HG03196 (cell line): ENCODE results near the gene C1QTNF1.

Experiments
- ATAC-seq: cut with Tn5 transposase; IDR thresholded peaks from one replicate; pipeline ENCODE4 v1.9.1; 2021; ENCODE audit not compliant: unreplicated experiment

C1QTNF1 gene

GRCh38 chr17:79089720-79090442, 65.9 kb downstream of the C1QTNF1 start:
- no peak for ATAC-seq

- ATAC-seq: no peak
Measured at GRCh38 chr17:79090443-79091225, 66.7 kb downstream of the C1QTNF1 start.

- ATAC-seq: no peak
Measured at GRCh38 chr17:79091226-79091670, 67.3 kb downstream of the C1QTNF1 start.

- no peak for ATAC-seq
Measured at GRCh38 chr17:79092567-79092966, 68.6 kb downstream of the C1QTNF1 start.

- no peak for ATAC-seq
Measured at GRCh38 chr17:79093270-79093669, 69.3 kb downstream of the C1QTNF1 start.

- no peak for ATAC-seq
Measured at GRCh38 chr17:79094261-79094660, 70.3 kb downstream of the C1QTNF1 start.

GRCh38 chr17:79095345-79096055, 71.5 kb downstream of the C1QTNF1 start:
- ATAC-seq: no peak

GRCh38 chr17:79096477-79096876, 72.5 kb downstream of the C1QTNF1 start:
- no peak for ATAC-seq

- ATAC-seq: no peak
Measured at GRCh38 chr17:79097226-79098055, 73.5 kb downstream of the C1QTNF1 start.

GRCh38 chr17:79098282-79098867, 74.4 kb downstream of the C1QTNF1 start:
- no peak for ATAC-seq
